PFSK-1 (cell line): Measurements from ENCODE around the gene USP43.

Experiments used
- FOXP2 ChIP-seq: optimal IDR thresholded peaks from 2 replicates; pipeline ENCODE3; 2011; ENCODE audit warnings: borderline replicate concordance, control low read depth, inconsistent platforms; ENCODE audit not compliant: insufficient read depth; ENCODE audit errors: extremely low read length, extremely low read depth
- POLR2AphosphoS5 ChIP-seq: IDR thresholded peaks from 2 replicates; pipeline ENCODE4 v1.6.1; 2012; ENCODE audit warnings: low read depth, mild to moderate bottlenecking, control low read depth, low read length, moderate library complexity
- SIN3A ChIP-seq: IDR thresholded peaks from 2 replicates; pipeline ENCODE4 v1.6.1; 2012; ENCODE audit warnings: mild to moderate bottlenecking, low read length, moderate library complexity, borderline replicate concordance; ENCODE audit not compliant: insufficient read depth
- TAF1 ChIP-seq: IDR thresholded peaks from 2 replicates; pipeline ENCODE4 v1.6.1; 2012; ENCODE audit warnings: low read length, control low read depth, borderline replicate concordance; ENCODE audit not compliant: insufficient read depth
- TF ChIP-seq, protein P1 (sequence below), 2 experiments: IDR thresholded peaks; 2 replicates each; pipeline versions ENCODE4 v1.6.1 to v1.8.0; 2011 to 2012; ENCODE audit warnings: low read depth in 2 of 2, low read length in 2 of 2, control low read depth in 1 of 2, inconsistent platforms in 1 of 2, mild to moderate bottlenecking in 1 of 2, moderate library complexity in 1 of 2; ENCODE audit not compliant: insufficient read depth in 1 of 2

DNA sequence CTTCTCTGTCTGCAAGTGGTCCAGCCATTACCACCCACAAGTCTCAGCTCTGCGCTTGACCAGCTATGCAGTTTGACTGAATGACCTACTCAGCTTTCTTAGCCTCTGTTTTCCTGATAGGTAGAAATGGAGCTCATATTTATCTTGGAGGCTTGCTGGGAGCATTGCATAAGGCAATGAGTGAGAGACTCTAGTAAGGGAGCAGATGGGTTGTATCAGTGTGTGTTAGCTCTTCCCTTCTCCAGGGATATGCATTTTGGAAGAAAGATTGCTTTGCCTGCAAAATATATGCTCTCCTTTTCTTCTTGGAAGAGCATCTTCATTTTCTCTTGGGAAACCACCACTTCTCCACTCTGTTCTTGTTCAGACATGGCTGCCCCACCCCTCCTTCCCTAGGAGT, 120.0 kb downstream of the USP43 start:
- TF ChIP-seq POLR2AphosphoS5 (no peak), SIN3A (no peak), TAF1 (no peak), FOXP2 (no peak)
- TF ChIP-seq, protein P1, sequence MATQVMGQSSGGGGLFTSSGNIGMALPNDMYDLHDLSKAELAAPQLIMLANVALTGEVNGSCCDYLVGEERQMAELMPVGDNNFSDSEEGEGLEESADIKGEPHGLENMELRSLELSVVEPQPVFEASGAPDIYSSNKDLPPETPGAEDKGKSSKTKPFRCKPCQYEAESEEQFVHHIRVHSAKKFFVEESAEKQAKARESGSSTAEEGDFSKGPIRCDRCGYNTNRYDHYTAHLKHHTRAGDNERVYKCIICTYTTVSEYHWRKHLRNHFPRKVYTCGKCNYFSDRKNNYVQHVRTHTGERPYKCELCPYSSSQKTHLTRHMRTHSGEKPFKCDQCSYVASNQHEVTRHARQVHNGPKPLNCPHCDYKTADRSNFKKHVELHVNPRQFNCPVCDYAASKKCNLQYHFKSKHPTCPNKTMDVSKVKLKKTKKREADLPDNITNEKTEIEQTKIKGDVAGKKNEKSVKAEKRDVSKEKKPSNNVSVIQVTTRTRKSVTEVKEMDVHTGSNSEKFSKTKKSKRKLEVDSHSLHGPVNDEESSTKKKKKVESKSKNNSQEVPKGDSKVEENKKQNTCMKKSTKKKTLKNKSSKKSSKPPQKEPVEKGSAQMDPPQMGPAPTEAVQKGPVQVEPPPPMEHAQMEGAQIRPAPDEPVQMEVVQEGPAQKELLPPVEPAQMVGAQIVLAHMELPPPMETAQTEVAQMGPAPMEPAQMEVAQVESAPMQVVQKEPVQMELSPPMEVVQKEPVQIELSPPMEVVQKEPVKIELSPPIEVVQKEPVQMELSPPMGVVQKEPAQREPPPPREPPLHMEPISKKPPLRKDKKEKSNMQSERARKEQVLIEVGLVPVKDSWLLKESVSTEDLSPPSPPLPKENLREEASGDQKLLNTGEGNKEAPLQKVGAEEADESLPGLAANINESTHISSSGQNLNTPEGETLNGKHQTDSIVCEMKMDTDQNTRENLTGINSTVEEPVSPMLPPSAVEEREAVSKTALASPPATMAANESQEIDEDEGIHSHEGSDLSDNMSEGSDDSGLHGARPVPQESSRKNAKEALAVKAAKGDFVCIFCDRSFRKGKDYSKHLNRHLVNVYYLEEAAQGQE (IDR thresholded peaks at IDR 0.05; ENCODE audit: insufficient read depth in 1 of 2, low read depth in 2 of 2, low read length in 2 of 2) = no peak
